HepG2 (cell line): ENCODE measurements around the gene JTB. TPM values are rescaled to one million over a fixed set of nuclear protein-coding genes. Genes with fewer than 3 reads are reported as not detected.

Source experiments
- DZIP1 ChIP-seq: sonication (generic); formaldehyde crosslinking; IDR thresholded peaks from 2 replicates; pipeline ENCODE4 v1.5.0; 2020; ENCODE audit warnings: mild to moderate bottlenecking, missing genetic modification reagents
- ELK4 ChIP-seq: sonication (generic); formaldehyde crosslinking; IDR thresholded peaks from 2 replicates; pipeline ENCODE4 v1.9.0; 2021; ENCODE audit warnings: missing genetic modification reagents, borderline replicate concordance
- EP300 ChIP-seq, 3 experiments: sonication (generic) in 1 of 3; formaldehyde crosslinking in 1 of 3; IDR thresholded peaks; 2 replicates each; pipeline versions ENCODE4 v1.5.1 to v1.6.1; 2011 to 2020; ENCODE audit warnings: low read depth in 2 of 3, low read length in 2 of 3, borderline replicate concordance in 1 of 3, improper control_type of control experiment in 1 of 3, mild to moderate bottlenecking in 1 of 3, missing genetic modification reagents in 1 of 3, moderate library complexity in 1 of 3
- GPN1 ChIP-seq: sonication (generic); formaldehyde crosslinking; IDR thresholded peaks from 2 replicates; pipeline ENCODE4 v1.5.1; 2020; ENCODE audit warnings: missing genetic modification reagents, borderline replicate concordance
- HCFC1 ChIP-seq: fragments of 150-350 bp; IDR thresholded peaks from 2 replicates; pipeline ENCODE4 v1.6.1; 2014; ENCODE audit warnings: low read depth, low read length
- JUNB ChIP-seq: sonication (generic); formaldehyde crosslinking; IDR thresholded peaks from 2 replicates; pipeline ENCODE4 v1.8.0; 2022; ENCODE audit warnings: missing genetic modification reagents, mild to moderate bottlenecking, borderline replicate concordance
- JUND ChIP-seq: sonication (generic); formaldehyde crosslinking; IDR thresholded peaks from 2 replicates; pipeline ENCODE4 v1.8.0; 2022; ENCODE audit warnings: mild to moderate bottlenecking, missing genetic modification reagents
- KDM5B ChIP-seq: sonication (generic); formaldehyde crosslinking; IDR thresholded peaks from 2 replicates; pipeline ENCODE4 v1.4.0; 2020; ENCODE audit warnings: missing genetic modification reagents, mild to moderate bottlenecking, borderline replicate concordance
- MAX ChIP-seq: IDR thresholded peaks from 2 replicates; pipeline ENCODE4 v1.6.1; 2012; ENCODE audit warnings: inconsistent platforms
- MEIS2 ChIP-seq: sonication (generic); formaldehyde crosslinking; IDR thresholded peaks from 2 replicates; pipeline ENCODE4 v1.9.0; 2021; ENCODE audit warnings: mild to moderate bottlenecking, missing genetic modification reagents
- MTF1 ChIP-seq: sonication (generic); formaldehyde crosslinking; IDR thresholded peaks from 2 replicates; pipeline ENCODE4 v1.5.0; 2020; ENCODE audit warnings: missing genetic modification reagents
- NFKBIZ ChIP-seq: IDR thresholded peaks from 2 replicates; pipeline ENCODE4 v1.6.1; 2018; ENCODE audit warnings: missing genetic modification reagents, missing compliant biosample characterization
- RBM39 ChIP-seq: fragments of 200-400 bp; formaldehyde crosslinking; IDR thresholded peaks from one replicate; pipeline ENCODE4 v1.6.1; 2018; ENCODE audit warnings: antibody characterized with exemption, mild to moderate bottlenecking, low read depth, low read length; ENCODE audit not compliant: poor library complexity, severe bottlenecking
- SKIL ChIP-seq: sonication (generic); formaldehyde crosslinking; IDR thresholded peaks from 2 replicates; pipeline ENCODE4 v1.8.0; 2022; ENCODE audit warnings: missing genetic modification reagents, mild to moderate bottlenecking, moderate library complexity, borderline replicate concordance
- STAG1 ChIP-seq: sonication (generic); formaldehyde crosslinking; IDR thresholded peaks from 2 replicates; pipeline ENCODE4 v1.4.0; 2020; ENCODE audit warnings: missing genetic modification reagents
- ZFP62 ChIP-seq: sonication (generic); formaldehyde crosslinking; IDR thresholded peaks from 2 replicates; pipeline ENCODE4 v1.4.0; 2020; ENCODE audit warnings: missing genetic modification reagents
- ZNF232 ChIP-seq: sonication (generic); formaldehyde crosslinking; IDR thresholded peaks from 2 replicates; pipeline ENCODE4 v1.4.0; 2020; ENCODE audit warnings: missing genetic modification reagents, borderline replicate concordance
- ZNF264 ChIP-seq: sonication (generic); formaldehyde crosslinking; IDR thresholded peaks from 2 replicates; pipeline ENCODE4 v1.4.0; 2020; ENCODE audit warnings: missing genetic modification reagents
- ZNF576 ChIP-seq: sonication (generic); formaldehyde crosslinking; IDR thresholded peaks from 2 replicates; pipeline ENCODE4 v1.4.0; 2020; ENCODE audit warnings: mild to moderate bottlenecking, missing genetic modification reagents
- ZSCAN20 ChIP-seq: sonication (generic); formaldehyde crosslinking; IDR thresholded peaks from 2 replicates; pipeline ENCODE4 v1.4.0; 2020; ENCODE audit warnings: missing genetic modification reagents, mild to moderate bottlenecking, borderline replicate concordance
- polyA plus RNA-seq, 8 experiments: library from polyadenylated mRNA; depleted of rRNA in 3 of 8; stranded (reverse) in 7 of 8; unstranded in 1 of 8; fragments of >200 nt; fragmentation: Illumina TruSeq in 4 of 8; extraction: Trizol in 4 of 8; gene quantifications; 2 replicates each; pipeline versions ENCODE4 v1.2.1 to v1.2.3, GENCODE V29; 2011 to 2016; ENCODE audit warnings: low read depth in 4 of 8, missing spikeins in 1 of 8, mixed read lengths in 1 of 8; ENCODE audit not compliant: insufficient read depth in 1 of 8
- total RNA-seq, 5 experiments: library from RNA; depleted of rRNA; stranded (reverse); fragments of >200 nt; fragmentation: Illumina TruSeq; extraction: Trizol; gene quantifications; 2 replicates each; pipeline ENCODE4 v1.2.3, GENCODE V29; 2016; ENCODE audit warnings: low read depth in 1 of 5

Gene JTB
- total and polyA plus RNA-seq, 2 of the 13 experiments (the other 11 are each of a cell fraction or from before 2014, with no cell fraction given), result 96.7 to 99.2 TPM

- peak; percentile 40; the same call in 1 of the 2 replicates for TF ChIP-seq DZIP1 (CRISPR knock-in tag)
- TF ChIP-seq ZFP62 (CRISPR knock-in tag), result peak; percentile 87; the same call in 1 of the 2 replicates
- no peak for TF ChIP-seq ZNF264 (CRISPR knock-in tag)
- TF ChIP-seq MAX, result peak; percentile 57; the same call in 1 of the 2 replicates
- peak; percentile 63; the same call in 1 of the 2 replicates for TF ChIP-seq MEIS2 (CRISPR knock-in tag)
- TF ChIP-seq GPN1, result no peak
- TF ChIP-seq SKIL (CRISPR knock-in tag), result no peak; the same call in 1 of the 2 replicates
- TF ChIP-seq ZNF576 (CRISPR knock-in tag), result no peak
- 0 out of 2 replicates have a peak, but pooled peaks have one; percentile 32 for TF ChIP-seq JUND
- no peak for TF ChIP-seq NFKBIZ (CRISPR knock-in tag)
- peak; percentile 45 for TF ChIP-seq ELK4 (CRISPR knock-in tag)
- TF ChIP-seq ZSCAN20 (CRISPR knock-in tag), result peak; percentile 67; the same call in 1 of the 2 replicates
- no peak for TF ChIP-seq MTF1 (CRISPR knock-in tag)
- peak; percentile 75; the same call in 1 of the 2 replicates for TF ChIP-seq KDM5B (CRISPR knock-in tag)
- TF ChIP-seq RBM39, result no peak
- TF ChIP-seq ZNF232, result 0 out of 2 replicates have a peak, but pooled peaks have one; percentile 68
- no peak for TF ChIP-seq STAG1 (CRISPR knock-in tag)
- TF ChIP-seq HCFC1, result peak; percentile 99
- TF ChIP-seq JUNB (CRISPR knock-in tag), result no peak
- TF ChIP-seq EP300 (IDR thresholded peaks at IDR 0.05; ENCODE audit: low read depth in 2 of 2, low read length in 2 of 2), result no peak; a peak in 1 of 4 replicates
- no peak; the same call in 1 of the 2 replicates for TF ChIP-seq EP300 (CRISPR knock-in tag; IDR thresholded peaks at IDR 0.05; ENCODE audit: borderline replicate concordance)
Observed at GRCh38 chr1:153958111-153958960, 19.1 kb downstream of the JTB start, which contains the start of gene CRTC2 (continued).
